ENCODE results near the gene MTA1.

MTA1 gene

DNA sequence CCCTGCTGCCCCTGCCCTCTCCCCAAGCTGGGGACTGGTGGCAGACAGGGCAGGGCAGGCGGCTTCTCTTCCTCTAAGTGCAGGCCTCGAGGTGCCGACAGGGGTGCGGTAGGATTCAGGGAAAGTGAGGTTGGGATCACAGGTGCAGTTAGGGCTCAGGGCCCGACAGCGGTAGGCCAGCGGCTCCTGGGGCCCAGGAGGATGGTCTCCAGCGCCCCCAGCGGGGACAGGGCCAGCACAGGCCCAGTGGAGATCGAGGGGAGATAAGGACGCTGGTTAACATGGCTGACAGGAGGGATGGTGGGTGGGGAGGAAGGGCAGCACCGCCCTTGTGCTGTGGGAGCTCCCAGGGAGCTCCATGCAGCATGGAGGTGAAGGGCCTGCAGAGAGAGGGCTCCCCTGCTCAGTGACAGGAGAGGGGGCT lies 66.1 kb downstream of the MTA1 start:
- TF ChIP-seq, protein P1, sequence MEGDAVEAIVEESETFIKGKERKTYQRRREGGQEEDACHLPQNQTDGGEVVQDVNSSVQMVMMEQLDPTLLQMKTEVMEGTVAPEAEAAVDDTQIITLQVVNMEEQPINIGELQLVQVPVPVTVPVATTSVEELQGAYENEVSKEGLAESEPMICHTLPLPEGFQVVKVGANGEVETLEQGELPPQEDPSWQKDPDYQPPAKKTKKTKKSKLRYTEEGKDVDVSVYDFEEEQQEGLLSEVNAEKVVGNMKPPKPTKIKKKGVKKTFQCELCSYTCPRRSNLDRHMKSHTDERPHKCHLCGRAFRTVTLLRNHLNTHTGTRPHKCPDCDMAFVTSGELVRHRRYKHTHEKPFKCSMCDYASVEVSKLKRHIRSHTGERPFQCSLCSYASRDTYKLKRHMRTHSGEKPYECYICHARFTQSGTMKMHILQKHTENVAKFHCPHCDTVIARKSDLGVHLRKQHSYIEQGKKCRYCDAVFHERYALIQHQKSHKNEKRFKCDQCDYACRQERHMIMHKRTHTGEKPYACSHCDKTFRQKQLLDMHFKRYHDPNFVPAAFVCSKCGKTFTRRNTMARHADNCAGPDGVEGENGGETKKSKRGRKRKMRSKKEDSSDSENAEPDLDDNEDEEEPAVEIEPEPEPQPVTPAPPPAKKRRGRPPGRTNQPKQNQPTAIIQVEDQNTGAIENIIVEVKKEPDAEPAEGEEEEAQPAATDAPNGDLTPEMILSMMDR (IDR thresholded peaks at IDR 0.05; ENCODE audit: low read depth, low read length, missing control alignments), result peak; percentile 68
- Histone ChIP-seq H3K4me3 (ENCODE audit: low read depth, low read length) (no peak overlapping the region), H3K27me3 (replicated peaks) (peaks cover 19% of the 10 kb centered on the region), H3K27ac (no peak overlapping the region), H3K36me3 (replicated peaks) (no peaks in the 10 kb centered on the region)
- no peak for DNase-seq
- in situ Hi-C loops (cut with HindIII; ENCODE audit: low pct_ligation_motif_present, low sequenced_read_pairs), result no loop called here

DNA sequence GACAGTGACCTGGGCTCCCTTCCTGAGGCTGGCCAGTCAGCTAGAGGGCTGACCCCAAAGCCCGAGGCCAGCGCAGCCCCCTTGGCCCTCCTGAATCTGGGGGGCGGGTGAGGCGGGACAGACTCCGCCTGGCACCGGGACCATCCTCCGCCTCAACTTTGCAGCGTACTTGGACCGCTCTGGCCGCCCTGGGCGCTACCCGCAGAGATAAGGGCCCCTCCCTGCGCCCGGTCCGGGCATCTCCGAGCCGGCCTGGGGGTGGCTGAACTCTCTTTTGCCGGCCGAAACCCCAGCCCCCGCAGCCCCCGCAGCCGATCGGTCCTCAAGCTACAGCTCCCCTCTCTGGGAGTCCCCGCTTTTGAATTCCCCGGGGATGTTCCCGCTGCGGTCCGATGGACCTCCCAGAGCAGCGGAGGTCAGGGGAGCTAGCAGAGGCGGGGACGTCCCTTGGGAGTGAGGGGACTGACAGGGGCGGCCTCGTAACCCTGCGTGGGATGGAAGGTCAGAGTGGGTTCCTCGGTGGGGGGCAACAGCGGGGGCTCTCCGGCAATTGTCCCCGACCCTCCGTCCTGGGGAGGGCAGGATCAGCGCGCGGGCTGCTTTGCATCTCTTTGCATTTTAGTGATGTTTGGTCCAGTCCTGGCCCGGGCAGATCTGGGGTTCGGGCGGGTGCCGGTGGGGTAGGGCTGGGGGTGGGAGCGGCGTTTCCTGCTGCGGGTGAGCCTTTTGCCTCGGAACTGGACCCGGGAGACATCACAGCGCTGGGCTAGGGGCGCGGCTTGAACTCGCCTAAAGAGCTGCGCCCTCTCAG lies 66.7 kb downstream of the MTA1 start, which contains the start of gene CRIP1:
TSS of gene CRIP1 (plus strand) at position 724 of the 811 bp plus-strand sequence. CDS start 374 bp downstream, outside the sequence.
- H3K27ac ChIP-seq, result no peak within 1 kb of the TSS
- in situ Hi-C loops (cut with HindIII; ENCODE audit: low pct_ligation_motif_present, low sequenced_read_pairs), result no loop called here
- peaks cover 19% of the 10 kb centered on the region for H3K27me3 ChIP-seq (replicated peaks)
- no peak for DNase-seq
- TF ChIP-seq, protein P1 (IDR thresholded peaks at IDR 0.05; ENCODE audit: low read depth, low read length, missing control alignments), result no peak
- H3K4me3 ChIP-seq (ENCODE audit: low read depth, low read length), result no peak within 1 kb of the TSS
- H3K36me3 ChIP-seq (replicated peaks), result no peaks in the 10 kb centered on the region

DNA sequence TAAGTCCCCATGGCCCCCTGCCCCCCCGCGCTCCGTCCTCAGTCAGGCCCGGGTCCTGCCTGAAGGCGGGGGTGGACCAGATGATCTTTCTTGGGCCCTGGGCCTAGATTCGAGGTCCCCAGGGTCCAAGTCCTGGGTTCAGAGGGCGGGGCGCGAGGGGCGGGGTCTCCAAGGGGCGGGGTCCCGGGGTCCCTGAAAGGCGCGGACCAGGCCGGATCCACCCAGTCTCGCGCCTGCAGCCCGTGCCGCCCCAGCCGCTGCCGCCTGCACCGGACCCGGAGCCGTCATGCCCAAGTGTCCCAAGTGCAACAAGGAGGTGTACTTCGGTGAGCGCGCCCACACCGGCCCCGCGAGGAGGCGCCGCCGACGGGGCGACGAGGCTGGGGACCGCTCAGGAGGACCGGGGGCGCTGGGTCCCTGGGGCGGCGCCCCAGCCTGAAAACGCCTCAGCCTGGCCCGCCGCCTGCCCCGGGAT lies 67.4 kb downstream of the MTA1 start:
- no peak for DNase-seq
- TF ChIP-seq, protein P1 (IDR thresholded peaks at IDR 0.05; ENCODE audit: low read depth, low read length, missing control alignments), result no peak
- in situ Hi-C loops (cut with HindIII; ENCODE audit: low pct_ligation_motif_present, low sequenced_read_pairs), result no loop called here
- no peak overlapping the region for H3K27ac ChIP-seq
- H3K4me3 ChIP-seq (ENCODE audit: low read depth, low read length), result no peak overlapping the region
- peaks cover 19% of the 10 kb centered on the region for H3K27me3 ChIP-seq (replicated peaks)
- no peaks in the 10 kb centered on the region for H3K36me3 ChIP-seq (replicated peaks)

DNA sequence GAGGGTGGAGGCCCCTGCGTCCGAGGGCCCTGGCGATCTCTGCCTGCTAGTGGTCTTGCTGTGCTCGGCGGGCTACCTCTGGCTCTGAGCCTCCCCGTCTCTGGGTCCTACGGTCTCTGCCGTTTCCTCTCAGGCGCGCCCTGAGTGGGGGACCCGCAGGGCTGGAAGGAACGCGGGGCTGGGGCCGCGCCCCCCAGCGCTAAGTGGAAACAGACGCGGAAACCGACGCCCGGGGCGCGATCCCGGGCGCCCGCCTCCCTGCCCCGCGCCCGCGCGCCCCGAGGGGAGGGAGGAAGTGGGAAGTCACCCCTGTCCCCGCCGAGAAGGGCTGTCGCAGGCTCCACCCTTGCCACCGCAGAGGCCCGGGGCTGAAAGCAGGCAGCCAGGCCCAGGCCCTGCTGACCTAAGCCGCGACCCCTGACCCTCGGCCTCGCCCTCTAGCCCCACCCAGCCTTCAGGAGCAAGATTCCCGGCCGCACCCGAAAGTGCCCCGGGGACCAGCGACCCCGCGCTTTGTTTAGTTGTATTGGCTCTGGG lies 67.9 kb downstream of the MTA1 start:
- Histone ChIP-seq H3K27me3 (replicated peaks) (peaks cover 19% of the 10 kb centered on the region), H3K36me3 (replicated peaks) (no peaks in the 10 kb centered on the region), H3K27ac (no peak overlapping the region), H3K4me3 (ENCODE audit: low read depth, low read length) (no peak overlapping the region)
- DNase-seq, result no peak
- TF ChIP-seq, protein P1 (IDR thresholded peaks at IDR 0.05; ENCODE audit: low read depth, low read length, missing control alignments), result no peak
- in situ Hi-C loops (cut with HindIII; ENCODE audit: low pct_ligation_motif_present, low sequenced_read_pairs), result no loop called here

DNA sequence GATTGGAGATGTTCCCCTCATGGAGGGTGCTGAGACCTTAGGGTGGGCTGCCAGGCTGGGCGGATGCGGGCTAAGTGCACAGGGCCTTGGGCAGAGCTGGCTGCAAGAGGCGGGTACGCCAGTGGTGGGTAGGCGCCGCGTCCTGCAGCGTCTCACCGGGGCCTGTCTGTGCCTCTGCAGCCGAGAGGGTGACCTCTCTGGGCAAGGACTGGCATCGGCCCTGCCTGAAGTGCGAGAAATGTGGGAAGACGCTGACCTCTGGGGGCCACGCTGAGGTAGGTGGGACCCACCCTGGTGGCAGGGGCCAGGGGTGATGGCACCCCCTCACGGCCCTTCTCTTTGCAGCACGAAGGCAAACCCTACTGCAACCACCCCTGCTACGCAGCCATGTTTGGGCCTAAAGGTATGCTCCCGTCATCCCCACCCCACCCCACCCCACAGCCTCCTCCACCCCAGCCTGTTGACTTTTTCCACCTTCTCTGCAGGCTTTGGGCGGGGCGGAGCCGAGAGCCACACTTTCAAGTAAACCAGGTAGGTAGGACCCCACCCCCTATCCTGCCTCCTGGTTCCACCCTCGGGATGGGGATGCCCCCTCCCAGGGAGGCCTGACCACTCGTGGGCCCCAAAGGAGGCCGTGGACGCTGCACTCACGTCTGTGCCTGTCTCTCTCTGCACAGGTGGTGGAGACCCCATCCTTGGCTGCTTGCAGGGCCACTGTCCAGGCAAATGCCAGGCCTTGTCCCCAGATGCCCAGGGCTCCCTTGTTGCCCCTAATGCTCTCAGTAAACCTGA lies 68.6 kb downstream of the MTA1 start:
- no peak overlapping the region for H3K27ac ChIP-seq
- DNase-seq, result no peak

More for the DNA sequence above, 68.6 kb downstream of the MTA1 start:
- TF ChIP-seq, protein P1 (IDR thresholded peaks at IDR 0.05; ENCODE audit: low read depth, low read length, missing control alignments), result no peak
- H3K36me3 ChIP-seq (replicated peaks), result no peaks in the 10 kb centered on the region
- H3K27me3 ChIP-seq (replicated peaks), result peaks cover 19% of the 10 kb centered on the region
- in situ Hi-C loops (cut with HindIII; ENCODE audit: low pct_ligation_motif_present, low sequenced_read_pairs), result no loop called here
- H3K4me3 ChIP-seq (ENCODE audit: low read depth, low read length), result no peak overlapping the region

Measured in brain microvascular endothelial cell (primary cell).